Dedifferentiated amniotic fluid mesenchymal stem cell (primary cell): Measurements from ENCODE around the gene CTAGE1.

Experiments used
- DNase-seq: peaks from one replicate; pipeline ENCODE4 v3.0.0-alpha.2; 2016; ENCODE audit errors: extremely low spot score

Gene CTAGE1

GRCh38 chr18:22391407-22392345 lies 26.0 kb downstream of the CTAGE1 start:
- peak; percentile 53 for DNase-seq

GRCh38 chr18:22387787-22388186 lies 29.9 kb downstream of the CTAGE1 start:
- DNase-seq = no peak

GRCh38 chr18:22387364-22387763 lies 30.4 kb downstream of the CTAGE1 start:
- DNase-seq = no peak

- no peak for DNase-seq
Measured at GRCh38 chr18:22385718-22386117, 32.0 kb downstream of the CTAGE1 start.

GRCh38 chr18:22378672-22379282 lies 38.9 kb downstream of the CTAGE1 start:
- DNase-seq = no peak

- DNase-seq = no peak
Measured at GRCh38 chr18:22377769-22378168, 39.9 kb downstream of the CTAGE1 start.

GRCh38 chr18:22370414-22370813 lies 47.3 kb downstream of the CTAGE1 start:
- no peak for DNase-seq

- no peak for DNase-seq
Measured at GRCh38 chr18:22368021-22368420, 49.7 kb downstream of the CTAGE1 start.

- no peak for DNase-seq
Measured at GRCh38 chr18:22367303-22367702, 50.4 kb downstream of the CTAGE1 start.

- no peak for DNase-seq
Measured at GRCh38 chr18:22363867-22364463, 53.8 kb downstream of the CTAGE1 start.
